ENCODE data around the gene TEKTIP1. TPM values are rescaled to one million over a fixed set of nuclear protein-coding genes. Genes with fewer than 3 reads are reported as not detected.

TEKTIP1 gene
- polyA plus RNA-seq, 1 donor, result 4.5 TPM

DNA sequence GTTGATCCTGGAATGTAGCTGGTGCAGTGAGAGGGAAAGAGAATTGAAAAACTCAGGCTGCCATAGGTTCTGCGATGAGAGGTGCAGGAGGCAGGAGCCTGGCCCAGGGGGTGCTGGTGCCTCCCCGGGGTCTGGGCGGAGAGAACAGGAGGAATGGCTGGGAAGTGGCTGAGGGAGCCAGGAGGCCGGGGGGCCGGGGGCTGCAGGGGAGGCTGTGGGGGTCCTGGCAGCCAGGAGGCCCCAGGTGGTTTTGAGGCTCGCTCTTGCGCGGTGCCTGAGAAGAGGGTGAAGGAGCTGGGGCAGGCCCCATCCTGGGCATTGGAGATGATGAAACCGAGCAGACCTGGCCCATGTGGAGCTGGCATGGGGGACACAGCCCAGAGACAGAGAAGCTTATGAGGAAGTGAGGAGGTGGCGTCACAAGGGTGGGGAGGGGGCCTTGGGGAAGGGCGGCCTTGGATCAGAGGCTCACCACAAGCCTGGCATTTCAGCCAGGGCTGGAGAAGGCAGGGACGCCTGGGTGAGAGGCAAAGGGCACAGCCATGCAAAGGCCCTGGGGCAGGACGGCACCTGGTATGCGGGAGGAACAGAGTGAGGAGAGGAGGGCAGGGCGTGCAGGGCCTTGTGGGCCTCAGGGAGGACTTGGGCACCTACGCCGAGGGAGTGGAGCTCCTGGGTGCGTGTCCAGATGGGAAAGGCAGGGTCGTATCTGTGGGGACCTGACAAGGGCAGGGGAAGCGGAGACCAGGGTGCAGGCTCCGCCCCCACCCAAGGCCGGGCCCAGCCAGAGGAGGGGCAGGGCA lies 1.3 kb upstream of the TEKTIP1 start:
- DNase-seq (ENCODE audit: low read depth), result no peak

DNA sequence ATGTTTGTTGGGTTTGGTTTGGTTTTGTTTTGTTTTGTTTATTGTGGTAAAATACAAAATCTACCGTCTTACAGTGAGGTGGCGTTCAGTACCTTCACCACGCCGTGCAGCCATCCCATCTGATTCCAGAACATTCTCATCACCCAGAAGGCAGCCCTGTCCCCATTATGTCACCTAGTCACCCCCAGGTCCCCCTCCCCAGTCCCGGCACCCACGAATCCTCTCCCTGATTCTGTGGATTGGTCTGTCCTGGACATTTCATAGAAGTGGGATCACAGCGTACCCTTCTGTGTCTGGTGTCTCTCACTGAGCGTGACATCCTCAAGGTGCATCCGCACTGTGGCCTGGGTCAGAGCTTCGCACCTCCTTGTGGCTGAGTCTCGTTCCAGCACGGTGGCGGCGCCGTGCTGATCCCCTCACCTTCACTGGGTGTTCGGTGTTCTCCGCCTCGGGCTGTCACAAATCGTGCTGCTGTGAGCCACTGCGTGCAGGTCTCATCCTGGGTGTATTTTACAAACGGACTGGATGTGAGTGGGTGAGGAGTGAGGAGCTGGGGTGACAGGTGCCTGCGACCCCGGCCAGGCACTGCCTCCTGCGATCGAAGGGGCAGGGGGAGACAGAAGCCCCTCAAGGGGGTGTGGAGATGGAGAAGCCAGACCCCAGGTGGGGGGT lies 580 bp upstream of the TEKTIP1 start:
- no peak for DNase-seq (ENCODE audit: low read depth)

GRCh38 chr19:3539756-3540118 lies 763 bp downstream of the TEKTIP1 start:
- no peak for DNase-seq (ENCODE audit: low read depth)

GRCh38 chr19:3543150-3544057 lies 4.4 kb downstream of the TEKTIP1 start:
- DNase-seq (ENCODE audit: low read depth), result no peak

DNA sequence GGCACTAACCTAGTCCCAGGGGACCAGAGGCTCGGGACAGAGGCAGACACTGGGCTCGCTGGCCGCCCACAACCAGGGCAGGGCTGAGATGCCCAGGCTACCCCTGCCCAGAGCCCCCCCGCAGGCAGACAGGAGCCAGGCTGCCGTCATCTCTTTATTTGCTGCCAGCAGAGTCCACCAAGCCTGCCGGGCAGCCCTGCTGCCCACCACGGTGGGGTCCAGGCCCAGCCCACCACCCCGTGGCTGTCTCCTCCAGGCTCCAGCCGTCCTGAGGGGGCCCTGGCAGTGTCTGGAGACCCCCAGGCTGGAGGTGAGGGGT lies 5.0 kb downstream of the TEKTIP1 start:
- DNase-seq (ENCODE audit: low read depth), result no peak

- DNase-seq (ENCODE audit: low read depth), result no peak
Observed at GRCh38 chr19:3544742-3545668, 6.0 kb downstream of the TEKTIP1 start.

- DNase-seq (ENCODE audit: low read depth), result no peak
Observed at GRCh38 chr19:3545669-3546034, 6.7 kb downstream of the TEKTIP1 start.

DNA sequence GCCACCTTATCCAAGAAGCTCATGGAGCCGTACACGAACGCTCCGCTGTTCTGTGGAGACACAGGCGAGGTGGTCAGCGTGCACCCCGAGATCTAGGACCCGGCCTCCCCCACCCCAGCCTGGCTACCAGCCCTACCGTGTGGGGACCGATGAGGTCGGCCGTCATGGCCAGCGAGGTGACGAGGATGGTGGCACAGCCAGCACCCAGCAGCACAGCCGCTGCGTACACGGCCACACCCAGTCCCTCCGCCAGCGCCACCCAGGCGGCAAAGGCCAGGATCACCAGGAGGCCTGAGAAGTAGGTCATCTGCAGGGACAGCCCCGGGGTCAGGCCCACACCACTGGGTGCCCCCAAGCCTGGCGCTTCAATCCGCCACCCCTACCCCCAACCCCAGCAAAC lies 7.1 kb downstream of the TEKTIP1 start:
- no peak for DNase-seq (ENCODE audit: low read depth)

GRCh38 chr19:3547301-3547731 lies 8.3 kb downstream of the TEKTIP1 start:
- DNase-seq (ENCODE audit: low read depth), result no peak

GRCh38 chr19:3547767-3548282 lies 8.9 kb downstream of the TEKTIP1 start:
- DNase-seq (ENCODE audit: low read depth), result no peak

DNA sequence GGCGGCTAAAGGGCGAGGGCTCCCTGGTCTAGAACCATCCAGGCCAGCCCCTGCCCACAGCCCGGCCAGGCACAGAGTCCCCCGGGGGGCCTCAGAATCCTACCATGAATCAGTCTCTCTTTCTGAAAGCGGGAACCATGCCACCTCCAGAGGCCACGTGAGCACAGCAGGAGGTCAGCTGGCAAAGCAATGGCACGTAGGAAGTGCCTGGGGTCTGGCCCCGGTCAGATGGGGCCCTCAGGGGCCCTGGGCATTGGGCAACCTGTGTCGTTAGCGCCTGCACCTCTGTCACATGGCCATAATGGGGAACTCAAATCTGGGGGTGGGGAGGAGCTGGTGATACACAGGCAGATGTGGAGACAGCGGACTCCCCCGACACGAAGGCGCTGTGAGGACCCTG lies 9.6 kb downstream of the TEKTIP1 start:
- DNase-seq (ENCODE audit: low read depth), result no peak

GRCh38 chr19:3549816-3550215 lies 10.8 kb downstream of the TEKTIP1 start:
- no peak for DNase-seq (ENCODE audit: low read depth)

GRCh38 chr19:3550947-3551791 lies 12.2 kb downstream of the TEKTIP1 start:
- DNase-seq (ENCODE audit: low read depth), result no peak

DNA sequence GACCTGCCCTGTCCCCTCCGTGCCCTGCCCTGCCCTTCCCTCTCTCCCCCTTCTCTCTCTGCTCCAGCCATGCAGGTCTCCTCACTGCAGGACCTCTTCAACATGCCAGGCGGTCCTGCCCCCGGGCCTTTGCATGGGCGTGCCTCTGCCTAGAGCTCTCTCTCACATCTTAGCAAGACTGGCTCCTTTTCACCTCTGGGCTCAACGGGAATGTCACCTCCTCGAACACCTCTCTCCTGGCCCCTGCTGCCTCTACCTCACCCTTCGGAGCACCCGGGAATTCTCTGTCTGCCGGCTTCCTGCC lies 12.8 kb downstream of the TEKTIP1 start:
- no peak for DNase-seq (ENCODE audit: low read depth)

- no peak for DNase-seq (ENCODE audit: low read depth)
Observed at GRCh38 chr19:3554254-3555083, 15.5 kb downstream of the TEKTIP1 start.

- DNase-seq (ENCODE audit: low read depth), result no peak
Observed at GRCh38 chr19:3555653-3556422, 16.9 kb downstream of the TEKTIP1 start.

GRCh38 chr19:3556423-3556977 lies 17.5 kb downstream of the TEKTIP1 start:
- DNase-seq (ENCODE audit: low read depth), result no peak

DNA sequence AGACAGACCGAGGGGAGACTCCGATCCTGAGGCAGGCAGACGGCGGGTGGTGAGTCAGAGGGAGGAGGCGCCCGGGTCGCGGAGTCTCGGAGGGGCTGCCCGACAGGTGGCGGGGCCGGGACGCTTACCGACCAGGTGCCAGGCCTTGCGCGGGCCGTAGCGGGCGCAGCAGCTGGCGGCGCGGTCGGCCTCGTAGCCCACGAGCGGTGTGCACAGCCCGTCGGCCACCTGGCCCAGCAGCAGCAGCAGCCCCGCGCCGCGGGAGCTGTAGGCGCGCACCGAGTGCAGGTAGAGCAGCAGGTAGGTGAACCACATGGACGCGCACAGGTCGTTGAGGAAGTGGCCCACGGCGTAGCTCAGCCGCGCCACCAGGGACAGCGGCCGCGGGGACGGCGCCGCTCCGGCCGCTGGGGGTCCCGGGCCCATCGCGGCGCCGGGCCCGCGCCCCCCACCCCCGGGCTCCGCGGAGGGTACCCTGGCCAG lies 18.0 kb downstream of the TEKTIP1 start:
- DNase-seq (ENCODE audit: low read depth), result no peak
